ENCODE data around the gene IARS1.

IARS1 gene

GRCh38 chr9:92295240-92295790, 1.8 kb upstream of the IARS1 start:
- DNase-seq, result no peak

GRCh38 chr9:92294297-92294676, 790 bp upstream of the IARS1 start:
- no peak for DNase-seq

- DNase-seq, result no peak
Observed at GRCh38 chr9:92293075-92293354, 482 bp downstream of the IARS1 start.

GRCh38 chr9:92292338-92293074, 991 bp downstream of the IARS1 start:
- no peak for DNase-seq

- no peak for DNase-seq
Observed at GRCh38 chr9:92291577-92291976, 1.9 kb downstream of the IARS1 start.

- DNase-seq, result no peak
Observed at GRCh38 chr9:92290785-92291429, 2.6 kb downstream of the IARS1 start.

GRCh38 chr9:92289708-92290390, 3.6 kb downstream of the IARS1 start:
- DNase-seq, result no peak

GRCh38 chr9:92279302-92279701, 14.2 kb downstream of the IARS1 start:
- DNase-seq, result no peak

GRCh38 chr9:92278110-92278509, 15.4 kb downstream of the IARS1 start:
- no peak for DNase-seq

GRCh38 chr9:92276331-92277032, 17.0 kb downstream of the IARS1 start:
- DNase-seq, result no peak

- no peak for DNase-seq
Observed at GRCh38 chr9:92275541-92275940, 18.0 kb downstream of the IARS1 start.

GRCh38 chr9:92270511-92270910, 23.0 kb downstream of the IARS1 start:
- no peak for DNase-seq

- DNase-seq, result no peak
Observed at GRCh38 chr9:92266486-92266885, 27.0 kb downstream of the IARS1 start.

- DNase-seq, result no peak
Observed at GRCh38 chr9:92265154-92265553, 28.3 kb downstream of the IARS1 start.

- DNase-seq, result no peak
Observed at GRCh38 chr9:92263131-92263530, 30.4 kb downstream of the IARS1 start.

- DNase-seq, result no peak
Observed at GRCh38 chr9:92257327-92257726, 36.2 kb downstream of the IARS1 start.

- no peak for DNase-seq
Observed at GRCh38 chr9:92254381-92255337, 38.8 kb downstream of the IARS1 start.

GRCh38 chr9:92253656-92254055, 39.8 kb downstream of the IARS1 start:
- DNase-seq, result no peak

GRCh38 chr9:92247981-92248380, 45.5 kb downstream of the IARS1 start:
- no peak for DNase-seq

- no peak for DNase-seq
Observed at GRCh38 chr9:92247296-92247695, 46.2 kb downstream of the IARS1 start.

GRCh38 chr9:92245005-92245797, 48.3 kb downstream of the IARS1 start:
- no peak for DNase-seq
